SK-N-SH treated with all-trans-retinoic acid at 6 μM for 48 hours (cell line): ENCODE measurements around the gene GPR55.

Experiments
- ATAC-seq: fragments of 200-7000 bp; cut with Tn5 transposase; 3 replicates; pipeline ENCODE4 v1.9.1; 2020; ENCODE audit warnings: mild to moderate bottlenecking, moderate library complexity
- ARNTL ChIP-seq: fragments of 450-650 bp; formaldehyde crosslinking; IDR thresholded peaks from 2 replicates; pipeline ENCODE4 v1.5.0; 2020; ENCODE audit warnings: low read depth, mild to moderate bottlenecking, moderate library complexity, borderline replicate concordance
- BACH2 ChIP-seq: fragments of 250-450 bp; sonication (Bioruptor Pico); IDR thresholded peaks from 2 replicates; pipeline ENCODE4 v1.9.0; 2021; ENCODE audit warnings: mild to moderate bottlenecking, borderline replicate concordance
- CSDC2 ChIP-seq: fragments of 250-450 bp; sonication (Bioruptor Pico); IDR thresholded peaks from 2 replicates; pipeline ENCODE4 v1.5.0; 2020; ENCODE audit warnings: mild to moderate bottlenecking, moderate library complexity
- ESRRG ChIP-seq: fragments of 250-450 bp; sonication (Bioruptor Pico); IDR thresholded peaks from 2 replicates; pipeline ENCODE4 v1.6.1; 2021; ENCODE audit warnings: mild to moderate bottlenecking
- GLIS3 ChIP-seq: fragments of 250-450 bp; sonication (Bioruptor Pico); IDR thresholded peaks from 2 replicates; pipeline ENCODE4 v1.5.0; 2020; ENCODE audit warnings: mild to moderate bottlenecking, moderate library complexity
- OSR1 ChIP-seq: fragments of 250-450 bp; sonication (Bioruptor Pico); IDR thresholded peaks from 2 replicates; pipeline ENCODE4 v1.8.0; 2022; ENCODE audit warnings: moderate library complexity, mild to moderate bottlenecking, inconsistent platforms
- POU6F1 ChIP-seq: fragments of 250-450 bp; sonication (Bioruptor Pico); IDR thresholded peaks from 2 replicates; pipeline ENCODE4 v1.8.0; 2021; ENCODE audit warnings: low read depth, mild to moderate bottlenecking, moderate library complexity, borderline replicate concordance
- PPARA ChIP-seq: fragments of 250-450 bp; sonication (Bioruptor Pico); IDR thresholded peaks from 2 replicates; pipeline ENCODE4 v1.5.0; 2020; ENCODE audit warnings: mild to moderate bottlenecking, borderline replicate concordance
- RARB ChIP-seq: fragments of 250-450 bp; sonication (Bioruptor Pico); IDR thresholded peaks from 2 replicates; pipeline ENCODE4 v1.8.0; 2021; ENCODE audit warnings: mild to moderate bottlenecking, moderate library complexity
- SNAI2 ChIP-seq: fragments of 250-450 bp; sonication (Bioruptor Pico); IDR thresholded peaks from 2 replicates; pipeline ENCODE4 v1.5.0; 2020; ENCODE audit warnings: mild to moderate bottlenecking, moderate library complexity
- TCF4 ChIP-seq: fragments of 250-450 bp; sonication (Bioruptor Pico); IDR thresholded peaks from 2 replicates; pipeline ENCODE4 v1.8.0; 2021; ENCODE audit warnings: mild to moderate bottlenecking, moderate library complexity, borderline replicate concordance
- TOX ChIP-seq: fragments of 250-450 bp; sonication (Bioruptor Pico); IDR thresholded peaks from 2 replicates; pipeline ENCODE4 v1.8.0; 2021; ENCODE audit warnings: mild to moderate bottlenecking, moderate library complexity, borderline replicate concordance
- ZC3H10 ChIP-seq: fragments of 250-450 bp; sonication (Bioruptor Pico); IDR thresholded peaks from 2 replicates; pipeline ENCODE4 v1.5.1; 2021; ENCODE audit warnings: mild to moderate bottlenecking, moderate library complexity
- ZFP3 ChIP-seq: fragments of 250-450 bp; sonication (Bioruptor Pico); IDR thresholded peaks from 2 replicates; pipeline ENCODE4 v1.5.0; 2020; ENCODE audit warnings: mild to moderate bottlenecking, moderate library complexity
- ZFP30 ChIP-seq: fragments of 450-650 bp; formaldehyde crosslinking; IDR thresholded peaks from 2 replicates; pipeline ENCODE4 v1.5.0; 2022; ENCODE audit warnings: mild to moderate bottlenecking, moderate library complexity
- ZNF565 ChIP-seq: fragments of 450-650 bp; formaldehyde crosslinking; conservative IDR thresholded peaks from 2 replicates; pipeline ENCODE4 v1.5.0; 2020; ENCODE audit warnings: low read depth, mild to moderate bottlenecking, moderate library complexity
- ZNF70 ChIP-seq: fragments of 450-650 bp; formaldehyde crosslinking; IDR thresholded peaks from 2 replicates; pipeline ENCODE4 v1.5.0; 2020; ENCODE audit warnings: mild to moderate bottlenecking, moderate library complexity
- ZNF8 ChIP-seq: fragments of 450-650 bp; formaldehyde crosslinking; IDR thresholded peaks from 2 replicates; pipeline ENCODE4 v1.5.0; 2020; ENCODE audit warnings: mild to moderate bottlenecking, moderate library complexity
- TF ChIP-seq, protein P1 (sequence below): fragments of 250-450 bp; sonication (Bioruptor Pico); IDR thresholded peaks from 2 replicates; pipeline ENCODE4 v1.5.0; 2020; ENCODE audit warnings: mild to moderate bottlenecking, moderate library complexity
- TF ChIP-seq, protein P2 (sequence below): fragments of 250-450 bp; sonication (Bioruptor Pico); IDR thresholded peaks from 2 replicates; pipeline ENCODE4 v1.5.1; 2021; ENCODE audit warnings: mild to moderate bottlenecking, moderate library complexity
- TF ChIP-seq, protein P3 (sequence below): fragments of 250-450 bp; sonication (Bioruptor Pico); IDR thresholded peaks from 2 replicates; pipeline ENCODE4 v1.5.1; 2020; ENCODE audit warnings: low read depth, mild to moderate bottlenecking, moderate library complexity
- TF ChIP-seq, protein P4 (sequence below): fragments of 250-450 bp; sonication (Bioruptor Pico); IDR thresholded peaks from 2 replicates; pipeline ENCODE4 v1.8.0; 2020; ENCODE audit warnings: mild to moderate bottlenecking, moderate library complexity, borderline replicate concordance

The GPR55 gene

DNA sequence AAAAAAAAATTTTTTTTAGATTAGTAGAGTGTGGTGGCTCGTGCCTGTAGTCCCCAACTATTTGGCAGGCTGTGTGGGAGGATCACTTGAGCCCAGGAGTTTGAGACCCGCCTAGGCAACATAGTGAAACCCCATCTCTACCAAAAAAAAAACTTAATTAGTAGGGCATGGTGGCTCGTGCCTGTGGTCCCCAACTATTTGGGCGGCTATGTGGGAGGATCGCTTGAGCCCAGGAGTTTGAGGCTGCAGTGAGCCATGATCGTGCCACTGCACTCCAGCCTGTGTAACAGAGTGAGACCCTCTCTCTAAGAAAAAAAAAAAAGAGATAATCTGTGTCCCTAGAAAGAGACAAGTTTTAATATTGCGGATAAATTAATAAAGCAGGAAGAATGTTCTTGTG is 8.8 kb downstream of the GPR55 start (continued):
- TF ChIP-seq, protein P1, sequence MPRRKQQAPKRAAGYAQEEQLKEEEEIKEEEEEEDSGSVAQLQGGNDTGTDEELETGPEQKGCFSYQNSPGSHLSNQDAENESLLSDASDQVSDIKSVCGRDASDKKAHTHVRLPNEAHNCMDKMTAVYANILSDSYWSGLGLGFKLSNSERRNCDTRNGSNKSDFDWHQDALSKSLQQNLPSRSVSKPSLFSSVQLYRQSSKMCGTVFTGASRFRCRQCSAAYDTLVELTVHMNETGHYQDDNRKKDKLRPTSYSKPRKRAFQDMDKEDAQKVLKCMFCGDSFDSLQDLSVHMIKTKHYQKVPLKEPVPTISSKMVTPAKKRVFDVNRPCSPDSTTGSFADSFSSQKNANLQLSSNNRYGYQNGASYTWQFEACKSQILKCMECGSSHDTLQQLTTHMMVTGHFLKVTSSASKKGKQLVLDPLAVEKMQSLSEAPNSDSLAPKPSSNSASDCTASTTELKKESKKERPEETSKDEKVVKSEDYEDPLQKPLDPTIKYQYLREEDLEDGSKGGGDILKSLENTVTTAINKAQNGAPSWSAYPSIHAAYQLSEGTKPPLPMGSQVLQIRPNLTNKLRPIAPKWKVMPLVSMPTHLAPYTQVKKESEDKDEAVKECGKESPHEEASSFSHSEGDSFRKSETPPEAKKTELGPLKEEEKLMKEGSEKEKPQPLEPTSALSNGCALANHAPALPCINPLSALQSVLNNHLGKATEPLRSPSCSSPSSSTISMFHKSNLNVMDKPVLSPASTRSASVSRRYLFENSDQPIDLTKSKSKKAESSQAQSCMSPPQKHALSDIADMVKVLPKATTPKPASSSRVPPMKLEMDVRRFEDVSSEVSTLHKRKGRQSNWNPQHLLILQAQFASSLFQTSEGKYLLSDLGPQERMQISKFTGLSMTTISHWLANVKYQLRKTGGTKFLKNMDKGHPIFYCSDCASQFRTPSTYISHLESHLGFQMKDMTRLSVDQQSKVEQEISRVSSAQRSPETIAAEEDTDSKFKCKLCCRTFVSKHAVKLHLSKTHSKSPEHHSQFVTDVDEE (CRISPR knock-in tag): no peak
- no peak for TF ChIP-seq GLIS3 (CRISPR knock-in tag)
- no peak for TF ChIP-seq TCF4 (CRISPR knock-in tag)
- TF ChIP-seq ZFP3 (CRISPR knock-in tag): no peak

- ATAC-seq: no peak
- TF ChIP-seq PPARA (CRISPR knock-in tag) (no peak), ZNF8 (CRISPR knock-in tag) (no peak), ZNF565 (CRISPR knock-in tag) (no peak), ARNTL (no peak), ZFP3 (CRISPR knock-in tag) (no peak), SNAI2 (CRISPR knock-in tag) (no peak), CSDC2 (CRISPR knock-in tag) (no peak), RARB (no peak), ZC3H10 (CRISPR knock-in tag) (no peak), POU6F1 (CRISPR knock-in tag) (no peak), OSR1 (CRISPR knock-in tag) (no peak), ZFP30 (CRISPR knock-in tag) (no peak), ZNF70 (CRISPR knock-in tag) (no peak), TOX (no peak), ESRRG (CRISPR knock-in tag) (no peak), BACH2 (CRISPR knock-in tag) (no peak)
- TF ChIP-seq, protein P2, sequence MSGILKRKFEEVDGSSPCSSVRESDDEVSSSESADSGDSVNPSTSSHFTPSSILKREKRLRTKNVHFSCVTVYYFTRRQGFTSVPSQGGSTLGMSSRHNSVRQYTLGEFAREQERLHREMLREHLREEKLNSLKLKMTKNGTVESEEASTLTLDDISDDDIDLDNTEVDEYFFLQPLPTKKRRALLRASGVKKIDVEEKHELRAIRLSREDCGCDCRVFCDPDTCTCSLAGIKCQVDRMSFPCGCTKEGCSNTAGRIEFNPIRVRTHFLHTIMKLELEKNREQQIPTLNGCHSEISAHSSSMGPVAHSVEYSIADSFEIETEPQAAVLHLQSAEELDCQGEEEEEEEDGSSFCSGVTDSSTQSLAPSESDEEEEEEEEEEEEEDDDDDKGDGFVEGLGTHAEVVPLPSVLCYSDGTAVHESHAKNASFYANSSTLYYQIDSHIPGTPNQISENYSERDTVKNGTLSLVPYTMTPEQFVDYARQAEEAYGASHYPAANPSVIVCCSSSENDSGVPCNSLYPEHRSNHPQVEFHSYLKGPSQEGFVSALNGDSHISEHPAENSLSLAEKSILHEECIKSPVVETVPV: no peak
- TF ChIP-seq, protein P3, sequence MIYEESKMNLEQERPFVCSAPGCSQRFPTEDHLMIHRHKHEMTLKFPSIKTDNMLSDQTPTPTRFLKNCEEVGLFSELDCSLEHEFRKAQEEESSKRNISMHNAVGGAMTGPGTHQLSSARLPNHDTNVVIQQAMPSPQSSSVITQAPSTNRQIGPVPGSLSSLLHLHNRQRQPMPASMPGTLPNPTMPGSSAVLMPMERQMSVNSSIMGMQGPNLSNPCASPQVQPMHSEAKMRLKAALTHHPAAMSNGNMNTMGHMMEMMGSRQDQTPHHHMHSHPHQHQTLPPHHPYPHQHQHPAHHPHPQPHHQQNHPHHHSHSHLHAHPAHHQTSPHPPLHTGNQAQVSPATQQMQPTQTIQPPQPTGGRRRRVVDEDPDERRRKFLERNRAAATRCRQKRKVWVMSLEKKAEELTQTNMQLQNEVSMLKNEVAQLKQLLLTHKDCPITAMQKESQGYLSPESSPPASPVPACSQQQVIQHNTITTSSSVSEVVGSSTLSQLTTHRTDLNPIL (CRISPR knock-in tag): no peak
- TF ChIP-seq, protein P4, sequence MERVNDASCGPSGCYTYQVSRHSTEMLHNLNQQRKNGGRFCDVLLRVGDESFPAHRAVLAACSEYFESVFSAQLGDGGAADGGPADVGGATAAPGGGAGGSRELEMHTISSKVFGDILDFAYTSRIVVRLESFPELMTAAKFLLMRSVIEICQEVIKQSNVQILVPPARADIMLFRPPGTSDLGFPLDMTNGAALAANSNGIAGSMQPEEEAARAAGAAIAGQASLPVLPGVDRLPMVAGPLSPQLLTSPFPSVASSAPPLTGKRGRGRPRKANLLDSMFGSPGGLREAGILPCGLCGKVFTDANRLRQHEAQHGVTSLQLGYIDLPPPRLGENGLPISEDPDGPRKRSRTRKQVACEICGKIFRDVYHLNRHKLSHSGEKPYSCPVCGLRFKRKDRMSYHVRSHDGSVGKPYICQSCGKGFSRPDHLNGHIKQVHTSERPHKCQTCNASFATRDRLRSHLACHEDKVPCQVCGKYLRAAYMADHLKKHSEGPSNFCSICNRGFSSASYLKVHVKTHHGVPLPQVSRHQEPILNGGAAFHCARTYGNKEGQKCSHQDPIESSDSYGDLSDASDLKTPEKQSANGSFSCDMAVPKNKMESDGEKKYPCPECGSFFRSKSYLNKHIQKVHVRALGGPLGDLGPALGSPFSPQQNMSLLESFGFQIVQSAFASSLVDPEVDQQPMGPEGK (CRISPR knock-in tag): no peak
- TF ChIP-seq, protein P1 (CRISPR knock-in tag): no peak
These were observed 9.7 kb downstream of the GPR55 start for GRCh38 chr2:230915319-230915718.
